ENCODE results near the gene SSRP1.

- TF ChIP-seq RCOR1 (IDR thresholded peaks at IDR 0.05; ENCODE audit: insufficient replicate concordance, low read length) (no peak), CTCF (conservative IDR thresholded peaks at IDR 0.05; ENCODE audit: low read depth, low read length) (no peak)
Observed at GRCh38 chr11:57297221-57297620, 38.5 kb downstream of the SSRP1 start.
